Lower leg skin (tissue), 3 donors: ENCODE data around the gene ATPAF2.

Experiments used
- POLR2A ChIP-seq, 2 donors: fragments of 450-650 bp; IDR thresholded peaks; one replicate each; pipeline ENCODE4 v1.6.1; 2016 to 2017; ENCODE audit warnings: antibody characterized with exemption in 2 of 2, mild to moderate bottlenecking in 1 of 2, moderate library complexity in 1 of 2
- TF ChIP-seq, protein P1 (sequence below), 3 donors: fragments of 450-650 bp; IDR thresholded peaks; one replicate each; pipeline ENCODE4 v1.5.1; 2016; ENCODE audit warnings: antibody characterized with exemption in 3 of 3, mild to moderate bottlenecking in 3 of 3, moderate library complexity in 2 of 3

DNA sequence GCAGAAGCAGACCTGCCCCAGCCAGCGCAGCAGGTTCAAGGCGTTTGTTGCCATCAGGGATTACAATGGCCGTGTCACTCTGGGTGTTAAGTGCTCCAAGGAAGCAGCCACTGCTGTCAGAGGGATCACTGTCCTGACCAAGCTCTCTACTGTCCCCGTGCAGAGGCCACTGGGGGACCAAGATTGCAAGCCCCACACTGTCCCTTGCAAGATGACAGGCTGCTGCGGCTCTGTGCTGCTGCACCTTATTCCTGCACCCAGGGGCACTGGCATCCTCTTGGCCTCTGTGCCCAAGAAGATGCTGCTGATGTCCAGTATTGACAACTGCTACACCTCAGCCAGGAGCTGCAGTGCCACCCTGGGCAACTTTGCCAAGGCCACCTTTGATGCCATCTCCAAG, 27.7 kb downstream of the ATPAF2 start:
- TF ChIP-seq, protein P1, sequence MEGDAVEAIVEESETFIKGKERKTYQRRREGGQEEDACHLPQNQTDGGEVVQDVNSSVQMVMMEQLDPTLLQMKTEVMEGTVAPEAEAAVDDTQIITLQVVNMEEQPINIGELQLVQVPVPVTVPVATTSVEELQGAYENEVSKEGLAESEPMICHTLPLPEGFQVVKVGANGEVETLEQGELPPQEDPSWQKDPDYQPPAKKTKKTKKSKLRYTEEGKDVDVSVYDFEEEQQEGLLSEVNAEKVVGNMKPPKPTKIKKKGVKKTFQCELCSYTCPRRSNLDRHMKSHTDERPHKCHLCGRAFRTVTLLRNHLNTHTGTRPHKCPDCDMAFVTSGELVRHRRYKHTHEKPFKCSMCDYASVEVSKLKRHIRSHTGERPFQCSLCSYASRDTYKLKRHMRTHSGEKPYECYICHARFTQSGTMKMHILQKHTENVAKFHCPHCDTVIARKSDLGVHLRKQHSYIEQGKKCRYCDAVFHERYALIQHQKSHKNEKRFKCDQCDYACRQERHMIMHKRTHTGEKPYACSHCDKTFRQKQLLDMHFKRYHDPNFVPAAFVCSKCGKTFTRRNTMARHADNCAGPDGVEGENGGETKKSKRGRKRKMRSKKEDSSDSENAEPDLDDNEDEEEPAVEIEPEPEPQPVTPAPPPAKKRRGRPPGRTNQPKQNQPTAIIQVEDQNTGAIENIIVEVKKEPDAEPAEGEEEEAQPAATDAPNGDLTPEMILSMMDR (IDR thresholded peaks at IDR 0.05) = no peak
- TF ChIP-seq POLR2A (IDR thresholded peaks at IDR 0.05) = no peak
